ENCODE data around the gene MRRF. TPM values are rescaled to one million over a fixed set of nuclear protein-coding genes. Genes with fewer than 3 reads are reported as not detected.

MRRF gene
- total RNA-seq, 4 donors from 2014 or later, result 20.5 to 29.2 (median 28.5) TPM

DNA sequence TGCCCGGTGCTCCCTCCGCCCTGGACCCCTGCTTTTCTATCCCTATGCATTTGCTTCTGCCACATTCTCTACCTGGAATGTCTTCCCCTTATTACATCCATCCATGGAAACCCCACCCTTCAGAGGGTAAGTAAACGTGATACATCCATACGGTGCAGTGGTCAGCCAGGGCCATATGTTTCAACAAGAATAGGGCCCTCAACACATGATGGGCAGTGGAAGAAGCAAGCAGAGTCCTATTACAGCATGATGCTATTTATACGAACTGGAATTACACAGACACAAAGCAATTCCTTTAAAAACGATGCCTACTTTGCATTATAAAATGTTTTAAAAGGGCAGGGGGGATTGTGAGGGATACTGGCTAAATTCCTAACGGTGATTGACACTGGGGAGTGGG, 68.0 kb downstream of the MRRF start:
- H3K9me3 ChIP-seq, result no peaks in the 10 kb centered on the region
- peaks cover 0 to 13% (median 4%) of the 10 kb centered on the region in 4 donors for H3K36me3 ChIP-seq
- H3K27me3 ChIP-seq, result no peaks in the 10 kb centered on the region
- no peak overlapping the region for H3K4me3 ChIP-seq
- TF ChIP-seq POLR2AphosphoS5 (IDR thresholded peaks at IDR 0.05), result no peak
- no peak for TF ChIP-seq CTCF (IDR thresholded peaks at IDR 0.05)
- no peak for TF ChIP-seq POLR2A (IDR thresholded peaks at IDR 0.05; ENCODE audit: low read depth)
- TF ChIP-seq EP300 (IDR thresholded peaks at IDR 0.05), result no peak
- intact Hi-C loops (cut with DNase I), result no loop called here
- H3K4me1 ChIP-seq, result peaks cover 0 to 11% (median 7%) of the 10 kb centered on the region in 4 donors
- H3K27ac ChIP-seq (replicated peaks in 1 of 4), result no peak overlapping the region
- no peak for DNase-seq (ENCODE audit: extremely low spot score)
- 60% methylated on average over 7 of the region's 7 CpGs for WGBS

- intact Hi-C loops (cut with DNase I), result no loop called here
- WGBS, result 70% methylated on average over 9 of the region's 10 CpGs
These were observed 68.6 kb downstream of the MRRF start for GRCh38 chr9:122333169-122333808.

GRCh38 chr9:122334916-122335315, 70.2 kb downstream of the MRRF start:
- no peak for TF ChIP-seq EP300 (IDR thresholded peaks at IDR 0.05)
- TF ChIP-seq POLR2AphosphoS5 (IDR thresholded peaks at IDR 0.05), result no peak
- TF ChIP-seq POLR2A (IDR thresholded peaks at IDR 0.05; ENCODE audit: low read depth), result no peak
- TF ChIP-seq CTCF (IDR thresholded peaks at IDR 0.05), result no peak
- H3K4me1 ChIP-seq, result peaks cover 2 to 13% (median 9%) of the 10 kb centered on the region in 4 donors
- H3K36me3 ChIP-seq, result peaks cover 0 to 4% (median 0%) of the 10 kb centered on the region in 4 donors
- intact Hi-C loops (cut with DNase I), result no loop called here
- DNase-seq (ENCODE audit: extremely low spot score), result no peak
- H3K4me3 ChIP-seq, result no peak overlapping the region
- H3K27ac ChIP-seq (replicated peaks in 1 of 4), result no peak overlapping the region
- no peaks in the 10 kb centered on the region for H3K9me3 ChIP-seq
- no peaks in the 10 kb centered on the region for H3K27me3 ChIP-seq
- 79% methylated on average over 4 of the region's 4 CpGs for WGBS

More at GRCh38 chr9:122333169-122333808, 68.6 kb downstream of the MRRF start:
- Histone ChIP-seq H3K27ac (replicated peaks in 1 of 4) (no peak overlapping the region), H3K27me3 (no peaks in the 10 kb centered on the region), H3K9me3 (no peaks in the 10 kb centered on the region), H3K36me3 (peaks cover 0 to 13% (median 2%) of the 10 kb centered on the region in 4 donors), H3K4me3 (no peak overlapping the region), H3K4me1 (peaks cover 0 to 11% (median 7%) of the 10 kb centered on the region in 4 donors)
- DNase-seq (ENCODE audit: extremely low spot score), result no peak
- no peak for TF ChIP-seq EP300 (IDR thresholded peaks at IDR 0.05)
- no peak for TF ChIP-seq POLR2A (IDR thresholded peaks at IDR 0.05; ENCODE audit: low read depth)
- no peak for TF ChIP-seq POLR2AphosphoS5 (IDR thresholded peaks at IDR 0.05)
- TF ChIP-seq CTCF (IDR thresholded peaks at IDR 0.05), result no peak

GRCh38 chr9:122336189-122336588, 71.5 kb downstream of the MRRF start:
- DNase-seq (ENCODE audit: extremely low spot score), result no peak
- Histone ChIP-seq H3K4me3 (no peak overlapping the region), H3K27ac (replicated peaks in 1 of 4) (no peak overlapping the region), H3K36me3 (no peaks in the 10 kb centered on the region), H3K4me1 (peaks cover 0 to 11% (median 5%) of the 10 kb centered on the region in 4 donors), H3K9me3 (no peaks in the 10 kb centered on the region), H3K27me3 (no peaks in the 10 kb centered on the region)
- WGBS, result 88% methylated on average over 5 of the region's 5 CpGs
- TF ChIP-seq EP300 (IDR thresholded peaks at IDR 0.05), result no peak
- TF ChIP-seq CTCF (IDR thresholded peaks at IDR 0.05), result no peak
- no peak for TF ChIP-seq POLR2A (IDR thresholded peaks at IDR 0.05; ENCODE audit: low read depth)
- TF ChIP-seq POLR2AphosphoS5 (IDR thresholded peaks at IDR 0.05), result no peak
- intact Hi-C loops (cut with DNase I), result no loop called here
